ENCODE data around the gene JAZF1. TPM values are rescaled to one million over a fixed set of nuclear protein-coding genes. Genes with fewer than 3 reads are reported as not detected.

The JAZF1 gene
- polyA plus RNA-seq, 3 donors, result 12.1 to 18.1 (median 17.2) TPM

DNA sequence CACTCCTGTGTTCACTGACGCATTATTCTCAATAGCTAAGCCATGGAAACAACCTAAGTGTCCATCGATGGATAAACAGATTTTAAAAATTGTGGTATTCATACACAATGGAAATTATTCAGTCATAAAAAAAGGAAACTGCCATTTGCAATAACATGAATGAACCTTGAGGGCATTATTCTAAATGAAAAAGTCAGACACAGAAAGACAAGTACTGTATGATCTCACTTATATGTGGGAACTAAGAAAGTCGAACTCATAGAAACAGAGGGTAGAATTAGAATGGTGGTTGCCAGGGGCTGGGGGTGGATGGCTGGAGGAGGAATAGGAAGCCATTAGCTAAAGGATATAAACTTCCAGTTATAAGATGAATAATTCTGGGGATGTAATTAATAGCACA is 71.8 kb downstream of the JAZF1 start:
- H3K4me1 ChIP-seq (ENCODE audit: control insufficient read depth in 1 of 2, insufficient read depth in 2 of 2, low read length in 2 of 2), result peaks cover 11 to 14% of the 10 kb centered on the region in 2 donors
- H3K4me2 ChIP-seq (replicated peaks; ENCODE audit: extremely low read depth, low read length, poor library complexity, severe bottlenecking), result no peak overlapping the region
- peaks cover 0 to 2% of the 10 kb centered on the region in 2 donors for H3K36me3 ChIP-seq (replicated peaks in 1 of 2; ENCODE audit: control insufficient read depth in 1 of 2, insufficient read depth in 2 of 2, low read length in 2 of 2)
- H3K27ac Mint-ChIP-seq, result no peak overlapping the region
- no CpG with 5 or more reads among the region's 3 CpGs for WGBS (ENCODE audit: insufficient coverage)
- no peak overlapping the region for H3K9ac ChIP-seq (ENCODE audit: insufficient read depth, low read length, poor library complexity, severe bottlenecking)
- no peak overlapping the region for H2AFZ ChIP-seq (ENCODE audit: insufficient read depth, low read depth, low read length, poor library complexity, severe bottlenecking)
- no peak overlapping the region for H3K27ac ChIP-seq (ENCODE audit: low read depth in 1 of 2, low read length in 2 of 2)
- H3K4me1 Mint-ChIP-seq, result peaks cover 18% of the 10 kb centered on the region
- peaks cover 0 to 1% (median 0%) of the 10 kb centered on the region in 7 donors for H3K9me3 Mint-ChIP-seq
- TF ChIP-seq, protein P1, sequence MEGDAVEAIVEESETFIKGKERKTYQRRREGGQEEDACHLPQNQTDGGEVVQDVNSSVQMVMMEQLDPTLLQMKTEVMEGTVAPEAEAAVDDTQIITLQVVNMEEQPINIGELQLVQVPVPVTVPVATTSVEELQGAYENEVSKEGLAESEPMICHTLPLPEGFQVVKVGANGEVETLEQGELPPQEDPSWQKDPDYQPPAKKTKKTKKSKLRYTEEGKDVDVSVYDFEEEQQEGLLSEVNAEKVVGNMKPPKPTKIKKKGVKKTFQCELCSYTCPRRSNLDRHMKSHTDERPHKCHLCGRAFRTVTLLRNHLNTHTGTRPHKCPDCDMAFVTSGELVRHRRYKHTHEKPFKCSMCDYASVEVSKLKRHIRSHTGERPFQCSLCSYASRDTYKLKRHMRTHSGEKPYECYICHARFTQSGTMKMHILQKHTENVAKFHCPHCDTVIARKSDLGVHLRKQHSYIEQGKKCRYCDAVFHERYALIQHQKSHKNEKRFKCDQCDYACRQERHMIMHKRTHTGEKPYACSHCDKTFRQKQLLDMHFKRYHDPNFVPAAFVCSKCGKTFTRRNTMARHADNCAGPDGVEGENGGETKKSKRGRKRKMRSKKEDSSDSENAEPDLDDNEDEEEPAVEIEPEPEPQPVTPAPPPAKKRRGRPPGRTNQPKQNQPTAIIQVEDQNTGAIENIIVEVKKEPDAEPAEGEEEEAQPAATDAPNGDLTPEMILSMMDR (IDR thresholded peaks at IDR 0.05), result no peak
- no peak overlapping the region for H3K4me3 Mint-ChIP-seq
- no peaks in the 10 kb centered on the region for H3K27me3 Mint-ChIP-seq (ENCODE audit: low read depth in 3 of 3)
- H3K27me3 ChIP-seq (ENCODE audit: control insufficient read depth in 2 of 2, insufficient read depth in 2 of 2, low read length in 2 of 2), result no peaks in the 10 kb centered on the region
- intact Hi-C loops (cut with micrococcal nuclease), result no loop called here
- H3K4me3 ChIP-seq (replicated peaks in 1 of 3; ENCODE audit: low read depth in 2 of 3, low read length in 3 of 3), result no peak overlapping the region
- H4K20me1 ChIP-seq (ENCODE audit: insufficient read depth, low read length), result peaks cover 98% of the 10 kb centered on the region
- peaks cover 21 to 31% of the 10 kb centered on the region in 2 donors for H3K36me3 Mint-ChIP-seq
- DNase-seq, result no peak
- H3K9me3 ChIP-seq (replicated peaks in 1 of 2; ENCODE audit: control insufficient read depth in 1 of 2, insufficient read depth in 1 of 2, low read length in 2 of 2), result no peaks in the 10 kb centered on the region
- peaks cover 69% of the 10 kb centered on the region for H3K79me2 ChIP-seq (ENCODE audit: insufficient read depth, low read length)

DNA sequence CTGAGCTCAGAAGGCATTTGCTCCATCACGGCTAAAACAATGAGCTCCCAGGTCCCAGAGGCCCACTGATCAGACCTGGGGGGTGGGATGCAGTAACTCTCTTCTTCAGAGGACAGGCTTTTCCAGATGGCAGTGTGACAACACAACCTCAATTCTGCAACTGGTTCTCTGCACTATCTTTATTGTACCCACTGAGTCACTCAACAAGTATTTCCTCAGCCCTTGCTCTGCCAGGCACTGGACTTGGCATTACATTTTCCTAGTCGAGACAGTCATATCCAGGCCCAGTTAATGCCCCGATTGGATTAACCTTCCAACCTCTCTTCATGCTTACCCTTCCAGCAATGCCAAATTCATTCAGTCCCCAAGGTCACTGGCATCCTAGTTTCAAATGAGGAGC is 72.6 kb downstream of the JAZF1 start:
- Histone ChIP-seq H3K9ac (ENCODE audit: insufficient read depth, low read length, poor library complexity, severe bottlenecking) (no peak overlapping the region), H4K20me1 (ENCODE audit: insufficient read depth, low read length) (peaks cover 98% of the 10 kb centered on the region), H3K4me3 (replicated peaks in 1 of 3; ENCODE audit: low read depth in 2 of 3, low read length in 3 of 3) (no peak overlapping the region), H2AFZ (ENCODE audit: insufficient read depth, low read depth, low read length, poor library complexity, severe bottlenecking) (no peak overlapping the region), H3K27ac (ENCODE audit: low read depth in 1 of 2, low read length in 2 of 2) (no peak overlapping the region), H3K79me2 (ENCODE audit: insufficient read depth, low read length) (peaks cover 75% of the 10 kb centered on the region), H3K9me3 (replicated peaks in 1 of 2; ENCODE audit: control insufficient read depth in 1 of 2, insufficient read depth in 1 of 2, low read length in 2 of 2) (no peaks in the 10 kb centered on the region), H3K4me1 (ENCODE audit: control insufficient read depth in 1 of 2, insufficient read depth in 2 of 2, low read length in 2 of 2) (peaks cover 9 to 13% of the 10 kb centered on the region in 2 donors), H3K27me3 (ENCODE audit: control insufficient read depth in 2 of 2, insufficient read depth in 2 of 2, low read length in 2 of 2) (no peaks in the 10 kb centered on the region), H3K4me2 (replicated peaks; ENCODE audit: extremely low read depth, low read length, poor library complexity, severe bottlenecking) (no peak overlapping the region), H3K36me3 (replicated peaks in 1 of 2; ENCODE audit: control insufficient read depth in 1 of 2, insufficient read depth in 2 of 2, low read length in 2 of 2) (peaks cover 0 to 2% of the 10 kb centered on the region in 2 donors)
- intact Hi-C loops (cut with micrococcal nuclease), result no loop called here
- Mint-ChIP-seq H3K27ac (no peak overlapping the region), H3K36me3 (peaks cover 29 to 31% of the 10 kb centered on the region in 2 donors), H3K27me3 (ENCODE audit: low read depth in 3 of 3) (peaks cover 0 to 1% (median 0%) of the 10 kb centered on the region in 3 donors), H3K4me3 (no peak overlapping the region), H3K4me1 (peaks cover 21% of the 10 kb centered on the region), H3K9me3 (peaks cover 0 to 1% (median 0%) of the 10 kb centered on the region in 7 donors)
- TF ChIP-seq, protein P1 (IDR thresholded peaks at IDR 0.05), result no peak
- WGBS (ENCODE audit: insufficient coverage), result 91% methylated on average over 2 of the region's 3 CpGs
- DNase-seq, result no peak
